Activated CD4-positive, alpha-beta T cell treated with anti-CD3 and anti-CD28 coated beads, Interleukin-10, Interleukin-2, amounts not matched to agents 100 ng/mL and 50 ng/mL, durations not matched to agents 16 hours and 8 hours (primary cell): ENCODE measurements around the gene CALN1.
"Not testable (repeated sequence)": the region's sequence is repeated elsewhere in the genome, so short reads cannot be mapped to it uniquely, and the experiment has no call there.

Experiments used
- DNase-seq: peaks from one replicate; pipeline ENCODE4 v3.0.0-alpha.2; 2020

The CALN1 gene

GRCh38 chr7:71846160-71846559 lies 566.0 kb downstream of the CALN1 start:
- DNase-seq, result no peak

DNA sequence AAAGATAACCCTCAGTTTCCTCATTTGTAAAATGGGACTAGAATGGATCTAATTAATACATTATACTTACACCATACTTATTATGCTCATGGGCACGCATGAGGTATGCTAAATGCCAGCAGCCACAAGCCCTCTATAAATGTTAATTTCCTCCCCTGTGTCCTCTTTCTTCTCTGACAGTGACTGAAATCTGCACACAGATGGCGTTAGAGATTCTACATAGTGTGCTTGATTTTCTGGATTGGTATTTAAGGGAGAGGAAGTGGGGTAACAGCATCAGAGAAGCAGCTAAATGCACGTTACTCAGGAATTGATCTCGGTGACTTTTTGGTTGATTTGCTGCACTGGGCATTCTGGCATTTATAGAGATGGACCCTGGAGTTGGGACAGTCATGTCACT lies 568.5 kb downstream of the CALN1 start:
- DNase-seq, result no peak

DNA sequence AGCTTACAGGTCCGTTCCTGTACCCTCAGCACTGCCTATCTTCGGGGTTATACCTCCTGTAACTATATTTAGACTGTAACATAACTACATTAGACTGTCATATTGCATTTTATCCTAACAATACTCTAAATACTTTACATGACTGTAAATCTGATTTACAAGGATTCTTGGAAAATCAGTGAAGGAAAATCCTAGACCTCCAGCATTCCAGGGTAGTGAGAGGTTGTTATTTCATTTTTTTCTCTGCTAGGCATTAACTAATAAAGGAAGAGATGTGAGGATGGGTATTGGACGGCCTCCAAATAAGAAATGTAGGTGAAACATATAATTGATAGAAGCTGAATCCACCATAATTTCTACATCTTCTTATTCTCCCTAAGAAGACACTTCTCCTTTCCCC lies 569.4 kb downstream of the CALN1 start:
- no peak for DNase-seq

DNA sequence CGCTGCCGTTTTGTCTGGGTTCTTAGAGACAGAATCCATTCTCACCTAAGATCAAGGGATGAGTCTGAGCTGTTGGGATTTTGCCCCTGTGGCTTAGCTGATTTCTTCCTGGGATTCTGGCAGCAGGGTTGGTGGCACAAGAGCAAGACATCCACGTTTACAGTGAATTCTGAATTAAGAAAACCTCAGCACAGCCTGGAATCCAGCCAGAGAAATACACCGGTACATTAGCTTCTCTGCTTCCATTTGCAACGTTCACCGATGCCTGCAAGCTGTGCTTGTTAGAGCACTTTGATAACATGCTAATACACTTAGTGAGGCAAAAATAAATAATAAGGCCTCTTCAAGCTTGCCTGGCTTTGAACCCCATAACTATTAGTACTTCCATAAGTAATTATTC lies 569.8 kb downstream of the CALN1 start:
- DNase-seq, result no peak

- no peak for DNase-seq
Observed at GRCh38 chr7:71835056-71835455, 577.1 kb downstream of the CALN1 start.

GRCh38 chr7:71829515-71829914 lies 582.6 kb downstream of the CALN1 start:
- no peak for DNase-seq

GRCh38 chr7:71828361-71828760 lies 583.8 kb downstream of the CALN1 start:
- no peak for DNase-seq

- no peak for DNase-seq
Observed at GRCh38 chr7:71826141-71826540, 586.0 kb downstream of the CALN1 start.

- no peak for DNase-seq
Observed at GRCh38 chr7:71824006-71824760, 588.0 kb downstream of the CALN1 start.

DNA sequence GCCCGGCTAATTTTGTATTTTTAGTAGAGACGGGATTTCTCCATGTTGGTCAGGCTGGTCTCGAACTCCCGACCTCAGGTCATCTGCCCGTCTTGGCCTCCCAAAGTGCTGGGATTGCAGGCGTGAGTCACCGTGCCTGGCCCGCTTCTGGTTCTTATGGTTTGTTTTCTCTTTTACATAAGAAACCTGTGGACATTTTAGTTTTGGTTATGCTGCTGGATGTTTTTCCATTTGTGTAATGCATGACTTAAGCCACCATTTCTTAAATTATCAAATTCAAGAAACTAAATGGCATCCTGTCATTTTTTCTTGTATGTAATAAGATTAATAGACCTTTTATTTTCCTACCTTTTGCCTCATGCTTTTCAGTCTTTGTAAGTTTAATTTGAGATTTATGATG lies 589.7 kb downstream of the CALN1 start:
- DNase-seq, result not testable (repeated sequence)

GRCh38 chr7:71817916-71818315 lies 594.2 kb downstream of the CALN1 start:
- DNase-seq, result no peak

DNA sequence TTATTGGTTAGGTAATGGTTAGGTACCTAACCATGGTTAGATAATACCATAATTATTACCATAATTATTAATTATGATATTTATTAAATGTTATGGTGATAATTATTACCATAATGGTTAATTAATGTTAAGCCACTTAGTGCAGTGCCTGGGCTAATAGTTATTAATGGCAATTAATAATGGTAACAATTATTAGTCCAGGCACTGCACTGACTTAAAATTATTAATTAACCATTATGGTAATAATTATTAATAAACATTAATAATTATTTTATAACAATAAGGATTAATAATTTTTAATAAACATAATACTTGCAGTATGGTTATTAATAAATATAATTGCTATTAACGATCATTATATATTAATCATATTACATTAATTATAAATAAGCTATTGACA lies 604.0 kb downstream of the CALN1 start:
- DNase-seq, result no peak

DNA sequence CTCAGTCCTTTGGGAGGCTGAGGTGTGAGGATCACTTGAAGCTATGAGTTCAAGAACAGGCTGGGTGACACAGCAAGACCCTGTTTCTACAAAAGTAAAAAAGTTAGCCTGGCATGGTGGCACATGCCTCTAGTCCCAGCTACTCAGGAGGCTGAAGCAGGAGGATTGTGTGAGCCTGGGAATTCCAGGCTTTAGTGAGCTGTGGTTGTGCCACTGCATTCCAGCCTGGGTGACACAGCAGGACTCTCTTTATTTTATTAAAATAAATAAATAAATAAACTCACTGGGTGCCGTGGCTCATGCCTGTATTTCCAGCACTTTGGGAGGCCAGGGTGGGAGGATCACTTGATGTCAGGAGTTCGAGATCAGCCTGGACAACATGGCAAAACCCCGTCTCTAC lies 607.9 kb downstream of the CALN1 start:
- DNase-seq, result no peak

DNA sequence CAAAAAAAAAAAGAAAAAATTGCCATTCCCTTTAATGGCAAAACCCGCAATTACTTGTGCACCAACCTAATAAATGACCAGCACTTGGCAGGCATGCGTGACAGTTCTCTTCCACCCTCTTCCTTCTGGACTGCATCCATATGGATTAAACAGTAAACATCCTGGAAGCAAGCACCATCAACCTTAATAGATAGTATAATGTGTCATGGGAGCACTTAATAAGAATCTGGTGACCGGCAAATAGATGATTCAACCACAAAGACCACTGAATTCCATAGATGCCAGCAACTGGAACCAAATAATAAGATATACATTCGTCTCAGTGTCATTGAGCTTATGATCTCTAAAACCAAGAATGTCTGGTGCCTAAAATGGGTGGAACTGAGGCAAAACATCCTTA lies 610.2 kb downstream of the CALN1 start:
- no peak for DNase-seq

DNA sequence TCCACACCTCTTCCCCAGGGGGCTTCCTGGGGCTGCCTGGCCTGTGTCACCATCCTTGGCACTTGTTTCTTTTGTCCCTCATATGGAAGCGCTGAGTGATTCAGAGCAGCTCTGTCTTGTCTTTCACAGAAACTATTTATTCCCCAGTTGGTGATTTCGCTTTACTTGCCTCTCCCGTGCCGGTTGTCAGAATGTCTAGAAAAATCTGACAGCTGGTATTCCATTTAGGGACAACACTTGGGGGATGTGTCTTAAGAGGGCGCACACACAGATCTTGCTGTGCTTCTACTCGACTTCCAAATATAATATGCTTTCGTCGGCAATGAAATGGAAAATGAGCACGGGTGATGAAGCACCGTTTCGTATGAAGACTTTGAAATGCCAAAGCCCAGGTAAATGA lies 611.8 kb downstream of the CALN1 start:
- no peak for DNase-seq

- no peak for DNase-seq
Observed at GRCh38 chr7:71795410-71795809, 616.7 kb downstream of the CALN1 start.

GRCh38 chr7:71793251-71793650 lies 618.9 kb downstream of the CALN1 start:
- no peak for DNase-seq

DNA sequence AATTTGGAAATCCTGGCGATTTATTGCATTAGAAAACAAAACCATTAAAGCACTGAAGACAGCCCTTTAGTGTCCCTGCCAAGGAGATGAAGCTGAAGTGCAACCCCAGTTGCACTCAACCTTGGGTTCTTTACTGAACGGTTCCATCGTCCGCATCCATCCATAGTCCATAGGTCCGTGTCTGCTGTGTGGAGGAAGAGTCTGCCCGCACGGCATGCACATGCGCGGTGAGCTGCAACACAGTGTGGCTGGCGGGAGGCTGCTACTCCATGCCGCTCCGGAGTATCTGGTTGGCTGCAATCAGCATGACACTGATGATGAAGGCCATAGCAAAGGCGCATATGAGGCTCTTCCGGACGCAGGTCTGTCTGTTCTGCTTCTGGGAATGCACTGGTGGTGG lies 624.6 kb downstream of the CALN1 start:
- no peak for DNase-seq

GRCh38 chr7:71785216-71785615 lies 626.9 kb downstream of the CALN1 start:
- no peak for DNase-seq

DNA sequence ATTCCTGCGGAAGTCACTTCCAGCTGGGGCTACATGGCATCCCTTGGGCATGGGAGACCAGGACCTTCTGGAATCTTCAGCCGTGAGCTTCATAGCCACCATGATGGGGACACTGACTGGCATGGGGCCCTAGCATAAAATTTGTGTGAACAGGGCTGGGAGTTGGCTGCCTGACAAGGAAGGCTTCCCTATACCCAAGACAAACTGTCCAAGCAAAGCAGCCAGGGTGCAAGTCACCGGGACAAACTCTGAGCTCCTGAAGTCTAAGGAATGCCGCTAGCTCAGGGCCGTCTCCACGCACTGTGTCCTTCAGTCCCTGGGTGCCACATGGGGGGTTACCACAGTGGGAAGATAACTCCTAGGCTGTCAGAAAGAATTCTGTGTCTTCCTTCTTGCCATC lies 627.4 kb downstream of the CALN1 start:
- no peak for DNase-seq

GRCh38 chr7:71784180-71784579 lies 628.0 kb downstream of the CALN1 start:
- no peak for DNase-seq

GRCh38 chr7:71783779-71784178 lies 628.4 kb downstream of the CALN1 start:
- no peak for DNase-seq

DNA sequence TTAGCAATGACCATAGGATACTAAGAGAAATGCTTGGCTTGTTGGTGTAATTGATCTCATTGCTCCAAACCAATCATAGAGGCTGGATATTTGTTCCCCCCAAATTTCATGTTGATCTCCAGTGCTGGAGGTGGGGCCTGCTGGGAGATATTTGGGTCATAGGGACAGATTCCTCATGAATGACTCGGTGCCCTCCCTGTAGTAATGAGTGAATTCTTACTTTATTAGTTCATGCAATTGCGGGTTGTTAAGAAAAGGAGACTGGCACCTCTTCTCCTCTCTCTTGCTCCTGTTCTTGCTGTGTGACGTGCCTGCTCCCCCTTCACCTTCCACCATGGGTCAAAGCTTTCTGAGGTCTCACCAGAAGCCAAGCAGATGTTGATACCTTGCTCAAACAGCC lies 630.1 kb downstream of the CALN1 start:
- no peak for DNase-seq

DNA sequence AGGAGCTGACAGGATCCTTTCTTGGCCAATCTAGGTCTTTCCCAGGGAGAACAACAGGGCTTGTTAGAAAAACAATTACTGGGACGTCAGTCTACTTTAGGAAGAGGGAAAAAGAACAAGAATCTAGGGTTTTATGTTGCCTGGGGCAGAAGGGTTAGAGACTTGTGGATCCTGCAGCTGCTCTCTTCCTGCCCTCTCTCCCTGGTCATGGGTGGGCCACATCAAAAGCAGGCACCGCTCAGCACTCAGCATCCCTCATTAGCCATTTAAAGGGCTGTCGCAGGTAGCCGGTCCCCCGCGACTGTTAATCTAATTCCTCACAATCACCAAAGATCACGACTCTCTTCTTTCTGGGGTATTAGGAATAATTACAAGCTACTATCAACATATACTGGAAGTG lies 631.9 kb downstream of the CALN1 start:
- DNase-seq, result no peak

GRCh38 chr7:71777278-71777677 lies 634.9 kb downstream of the CALN1 start:
- no peak for DNase-seq

GRCh38 chr7:71776726-71777125 lies 635.4 kb downstream of the CALN1 start:
- DNase-seq, result no peak
